ENCODE data around the gene GRAMD4.

The GRAMD4 gene, protein sequence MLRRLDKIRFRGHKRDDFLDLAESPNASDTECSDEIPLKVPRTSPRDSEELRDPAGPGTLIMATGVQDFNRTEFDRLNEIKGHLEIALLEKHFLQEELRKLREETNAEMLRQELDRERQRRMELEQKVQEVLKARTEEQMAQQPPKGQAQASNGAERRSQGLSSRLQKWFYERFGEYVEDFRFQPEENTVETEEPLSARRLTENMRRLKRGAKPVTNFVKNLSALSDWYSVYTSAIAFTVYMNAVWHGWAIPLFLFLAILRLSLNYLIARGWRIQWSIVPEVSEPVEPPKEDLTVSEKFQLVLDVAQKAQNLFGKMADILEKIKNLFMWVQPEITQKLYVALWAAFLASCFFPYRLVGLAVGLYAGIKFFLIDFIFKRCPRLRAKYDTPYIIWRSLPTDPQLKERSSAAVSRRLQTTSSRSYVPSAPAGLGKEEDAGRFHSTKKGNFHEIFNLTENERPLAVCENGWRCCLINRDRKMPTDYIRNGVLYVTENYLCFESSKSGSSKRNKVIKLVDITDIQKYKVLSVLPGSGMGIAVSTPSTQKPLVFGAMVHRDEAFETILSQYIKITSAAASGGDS

GRCh38 chr22:46619830-46620501, at the start of gene GRAMD4:
Gene GRAMD4, plus strand, starts transcription at chr22:46620386. Its CDS starts 6,414 bp downstream, at chr22:46626800.
- TF ChIP-seq, protein P1, sequence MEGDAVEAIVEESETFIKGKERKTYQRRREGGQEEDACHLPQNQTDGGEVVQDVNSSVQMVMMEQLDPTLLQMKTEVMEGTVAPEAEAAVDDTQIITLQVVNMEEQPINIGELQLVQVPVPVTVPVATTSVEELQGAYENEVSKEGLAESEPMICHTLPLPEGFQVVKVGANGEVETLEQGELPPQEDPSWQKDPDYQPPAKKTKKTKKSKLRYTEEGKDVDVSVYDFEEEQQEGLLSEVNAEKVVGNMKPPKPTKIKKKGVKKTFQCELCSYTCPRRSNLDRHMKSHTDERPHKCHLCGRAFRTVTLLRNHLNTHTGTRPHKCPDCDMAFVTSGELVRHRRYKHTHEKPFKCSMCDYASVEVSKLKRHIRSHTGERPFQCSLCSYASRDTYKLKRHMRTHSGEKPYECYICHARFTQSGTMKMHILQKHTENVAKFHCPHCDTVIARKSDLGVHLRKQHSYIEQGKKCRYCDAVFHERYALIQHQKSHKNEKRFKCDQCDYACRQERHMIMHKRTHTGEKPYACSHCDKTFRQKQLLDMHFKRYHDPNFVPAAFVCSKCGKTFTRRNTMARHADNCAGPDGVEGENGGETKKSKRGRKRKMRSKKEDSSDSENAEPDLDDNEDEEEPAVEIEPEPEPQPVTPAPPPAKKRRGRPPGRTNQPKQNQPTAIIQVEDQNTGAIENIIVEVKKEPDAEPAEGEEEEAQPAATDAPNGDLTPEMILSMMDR (IDR thresholded peaks at IDR 0.05; ENCODE audit: extremely low read depth, insufficient read depth, missing control alignments) = no peak
- in situ Hi-C loops (cut with MboI; ENCODE audit: low pct_unique_long_range_greater_than_20kb, low sequenced_read_pairs, unreplicated experiment) = no loop called here
- no peak for DNase-seq (ENCODE audit: low spot score)

GRCh38 chr22:46571642-46572250, 48.4 kb upstream of the GRAMD4 start:
- TF ChIP-seq, protein P1 (IDR thresholded peaks at IDR 0.05; ENCODE audit: extremely low read depth, insufficient read depth, missing control alignments) = no peak
- no peak for DNase-seq (ENCODE audit: low spot score)
- in situ Hi-C loops (cut with MboI; ENCODE audit: low pct_unique_long_range_greater_than_20kb, low sequenced_read_pairs, unreplicated experiment) = no loop called here

- in situ Hi-C loops (cut with MboI; ENCODE audit: low pct_unique_long_range_greater_than_20kb, low sequenced_read_pairs, unreplicated experiment) = no loop called here
- TF ChIP-seq, protein P1 (IDR thresholded peaks at IDR 0.05; ENCODE audit: extremely low read depth, insufficient read depth, missing control alignments) = no peak
- no peak for DNase-seq (ENCODE audit: low spot score)
These were observed 47.0 kb upstream of the GRAMD4 start for GRCh38 chr22:46572911-46573780.

- DNase-seq (ENCODE audit: low spot score) = no peak
- in situ Hi-C loops (cut with MboI; ENCODE audit: low pct_unique_long_range_greater_than_20kb, low sequenced_read_pairs, unreplicated experiment) = no loop called here
- TF ChIP-seq, protein P1 (IDR thresholded peaks at IDR 0.05; ENCODE audit: extremely low read depth, insufficient read depth, missing control alignments) = no peak
These were observed 46.3 kb upstream of the GRAMD4 start for GRCh38 chr22:46573781-46574437.

- DNase-seq (ENCODE audit: low spot score) = no peak
- in situ Hi-C loops (cut with MboI; ENCODE audit: low pct_unique_long_range_greater_than_20kb, low sequenced_read_pairs, unreplicated experiment) = no loop called here
- TF ChIP-seq, protein P1 (IDR thresholded peaks at IDR 0.05; ENCODE audit: extremely low read depth, insufficient read depth, missing control alignments) = no peak
These were observed 45.7 kb upstream of the GRAMD4 start for GRCh38 chr22:46574438-46574992.

Measured in GM13977 (cell line).